IPS-15b (cell line): Measurements from ENCODE around the gene HS2ST1.

Experiments used
- H3K27me3 ChIP-seq: one replicate; pipeline ENCODE4 v1.6.1; 2013; ENCODE audit warnings: low read length; ENCODE audit not compliant: control insufficient read depth, insufficient read depth
- H3K36me3 ChIP-seq: one replicate; pipeline ENCODE4 v1.6.1; 2013; ENCODE audit warnings: low read length; ENCODE audit not compliant: control insufficient read depth, insufficient read depth
- H3K4me1 ChIP-seq: one replicate; pipeline ENCODE4 v1.6.1; 2013; ENCODE audit warnings: mild to moderate bottlenecking, low read length; ENCODE audit not compliant: control insufficient read depth, insufficient read depth
- H3K4me3 ChIP-seq: one replicate; pipeline ENCODE4 v1.5.1; 2013; ENCODE audit warnings: low read depth, low read length
- H3K9ac ChIP-seq: one replicate; pipeline ENCODE4 v1.6.1; 2013; ENCODE audit warnings: low read depth, mild to moderate bottlenecking, low read length
- H3K9me3 ChIP-seq: one replicate; pipeline ENCODE4 v1.6.1; 2013; ENCODE audit warnings: mild to moderate bottlenecking, low read length; ENCODE audit not compliant: control insufficient read depth, insufficient read depth

Gene HS2ST1

DNA sequence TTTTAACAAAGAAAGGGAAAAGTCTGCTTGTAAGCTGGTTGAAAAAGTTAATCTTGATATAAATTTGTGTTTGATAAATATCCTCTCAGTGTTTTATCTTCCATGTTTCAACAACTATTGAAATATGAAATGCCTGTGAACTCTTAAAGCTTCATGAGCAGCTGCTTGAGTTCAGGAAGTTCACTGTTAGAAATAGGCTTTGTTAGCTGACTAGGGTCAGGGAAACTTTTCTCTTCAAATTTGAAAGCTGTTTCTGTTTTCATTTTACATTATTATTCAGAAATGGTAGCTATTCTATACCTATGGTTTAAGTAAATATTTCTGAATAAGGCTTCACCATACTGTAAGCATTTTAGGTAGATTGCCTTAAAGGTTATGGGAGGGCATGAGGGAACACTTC, 191.7 kb downstream of the HS2ST1 start:
- no peaks in the 10 kb centered on the region for H3K27me3 ChIP-seq
- no peak overlapping the region for H3K4me3 ChIP-seq
- H3K9me3 ChIP-seq: no peaks in the 10 kb centered on the region
- peaks cover 4% of the 10 kb centered on the region for H3K4me1 ChIP-seq
- H3K36me3 ChIP-seq: no peaks in the 10 kb centered on the region
- no peak overlapping the region for H3K9ac ChIP-seq

DNA sequence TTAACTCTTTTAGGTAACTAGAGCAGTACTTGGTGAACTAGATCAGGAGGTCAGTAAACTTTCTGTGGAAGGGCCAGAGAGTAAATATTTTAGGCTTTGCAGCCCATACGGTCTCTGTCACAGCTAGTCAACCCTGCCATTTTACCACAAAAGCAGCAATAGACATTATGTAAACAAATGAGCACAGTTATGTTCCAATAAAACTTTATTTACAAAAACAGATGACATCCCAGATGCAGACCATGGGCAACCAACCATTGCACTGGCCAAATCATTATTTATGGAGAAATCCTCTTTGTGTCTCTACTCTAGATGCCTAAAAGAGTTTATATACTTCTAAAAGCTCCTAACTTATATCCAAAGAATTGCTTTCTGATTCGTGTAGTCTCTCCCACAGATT, 192.4 kb downstream of the HS2ST1 start:
- Histone ChIP-seq H3K9me3 (no peaks in the 10 kb centered on the region), H3K4me3 (no peak overlapping the region), H3K27me3 (no peaks in the 10 kb centered on the region), H3K36me3 (no peaks in the 10 kb centered on the region), H3K4me1 (peaks cover 4% of the 10 kb centered on the region), H3K9ac (no peak overlapping the region)

DNA sequence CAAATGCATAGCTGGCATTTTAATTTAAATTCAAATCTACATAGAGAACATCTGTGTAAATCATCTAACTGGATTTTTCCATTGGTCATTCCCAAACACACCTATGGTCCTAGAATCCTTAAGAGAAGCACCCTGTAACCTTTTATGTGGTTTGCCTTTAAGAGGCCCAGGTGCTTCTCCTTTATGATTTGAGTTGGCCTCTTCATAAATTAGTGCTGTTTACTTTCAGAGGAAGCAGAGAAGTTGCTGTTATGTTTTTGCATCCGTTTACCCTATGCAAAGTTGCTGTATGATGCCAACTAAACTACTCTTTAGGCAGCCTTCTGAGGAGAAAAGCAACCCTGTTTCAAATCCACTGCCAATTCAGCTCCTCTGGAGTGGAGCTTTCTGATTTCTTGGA, 193.8 kb downstream of the HS2ST1 start:
- Histone ChIP-seq H3K9me3 (no peaks in the 10 kb centered on the region), H3K4me3 (no peak overlapping the region), H3K9ac (no peak overlapping the region), H3K27me3 (no peaks in the 10 kb centered on the region), H3K36me3 (no peaks in the 10 kb centered on the region), H3K4me1 (peaks cover 4% of the 10 kb centered on the region)

DNA sequence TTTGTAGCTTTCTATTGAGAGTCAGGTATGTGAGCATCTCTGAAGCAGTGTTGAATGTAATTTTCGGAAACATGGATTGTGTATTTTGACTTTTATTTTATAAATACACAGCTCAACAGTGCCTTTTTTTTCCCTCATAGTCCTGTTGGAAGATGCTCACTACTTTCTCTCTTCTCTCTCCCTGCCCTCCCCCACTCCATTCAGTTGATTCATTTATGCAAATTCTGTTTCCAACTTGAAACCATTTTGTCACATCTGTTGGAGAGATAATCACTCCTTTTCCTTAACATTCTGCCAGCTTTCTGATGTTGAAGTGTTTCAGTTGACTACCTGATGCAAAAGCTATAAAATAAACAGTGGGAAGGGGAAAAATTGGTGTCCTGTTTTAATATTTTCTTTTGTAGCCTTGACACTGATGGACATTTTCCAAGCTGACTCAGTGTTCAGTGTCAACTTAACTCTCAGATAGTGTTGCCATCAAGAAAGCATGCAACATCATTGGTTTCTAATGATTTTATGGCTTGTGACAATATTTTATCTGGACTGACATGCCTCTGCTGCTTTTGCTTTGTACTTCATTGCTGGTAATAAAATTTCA, 194.5 kb downstream of the HS2ST1 start:
- Histone ChIP-seq H3K36me3 (no peaks in the 10 kb centered on the region), H3K4me1 (peaks cover 4% of the 10 kb centered on the region), H3K27me3 (no peaks in the 10 kb centered on the region), H3K4me3 (no peak overlapping the region), H3K9ac (no peak overlapping the region), H3K9me3 (no peaks in the 10 kb centered on the region)

DNA sequence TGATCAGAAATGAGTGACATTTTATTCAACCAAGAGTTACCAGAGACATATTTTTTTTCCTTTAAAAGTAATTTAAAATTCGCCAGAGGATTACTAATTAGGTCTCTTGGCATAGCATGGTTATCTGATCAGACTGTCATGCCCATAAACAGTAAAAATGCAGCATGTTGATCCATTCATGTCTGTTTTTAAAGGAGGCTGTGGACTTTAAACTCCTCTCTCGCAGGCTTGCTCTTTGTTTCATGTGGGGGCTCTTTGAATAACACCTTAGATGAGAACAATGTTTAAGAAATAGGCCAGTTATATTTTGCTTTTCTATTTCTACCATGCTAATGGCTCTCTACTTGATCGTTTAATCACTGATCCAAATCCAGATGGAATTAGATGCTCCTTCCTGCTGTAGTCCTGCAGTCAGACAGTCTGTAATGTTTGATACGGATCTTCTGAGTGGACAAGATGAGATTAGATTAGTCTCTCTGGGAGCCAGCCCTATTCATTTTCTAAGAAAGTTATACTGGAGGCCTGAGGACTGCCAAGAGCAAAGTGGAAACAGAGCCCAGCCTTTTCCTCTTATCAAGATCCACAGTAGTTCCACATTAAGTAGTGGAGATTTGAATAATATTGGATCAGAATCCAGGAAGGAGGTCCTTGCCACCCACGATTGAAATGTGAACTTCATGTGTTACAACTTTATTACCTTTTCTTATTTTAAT, 197.4 kb downstream of the HS2ST1 start:
- H3K9ac ChIP-seq: no peak overlapping the region
- peaks cover 10% of the 10 kb centered on the region for H3K4me1 ChIP-seq
- no peak overlapping the region for H3K4me3 ChIP-seq
- H3K27me3 ChIP-seq: peaks cover 18% of the 10 kb centered on the region
- H3K36me3 ChIP-seq: no peaks in the 10 kb centered on the region
- no peaks in the 10 kb centered on the region for H3K9me3 ChIP-seq

DNA sequence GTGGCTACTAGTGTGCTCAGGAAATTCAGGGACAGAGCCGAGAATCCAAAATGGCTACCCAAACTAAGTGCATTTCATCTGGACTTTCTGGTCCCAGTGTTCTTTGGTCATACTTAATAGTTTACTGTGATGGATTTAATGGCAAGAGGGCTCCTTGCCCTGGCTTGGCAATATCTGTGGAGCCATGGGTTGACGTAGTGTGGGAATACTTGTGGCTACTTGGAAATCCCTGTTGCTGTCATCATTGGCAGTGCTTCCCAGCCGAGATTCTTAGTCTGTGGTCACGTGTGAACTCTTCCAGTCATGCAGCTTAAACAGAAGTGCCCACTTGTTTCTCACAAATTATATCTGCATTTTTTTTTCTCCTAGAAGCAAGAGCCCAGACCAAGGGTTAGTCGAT, 198.9 kb downstream of the HS2ST1 start:
- no peaks in the 10 kb centered on the region for H3K36me3 ChIP-seq
- peaks cover 8% of the 10 kb centered on the region for H3K4me1 ChIP-seq
- H3K4me3 ChIP-seq: no peak overlapping the region
- no peak overlapping the region for H3K9ac ChIP-seq
- H3K27me3 ChIP-seq: peaks cover 18% of the 10 kb centered on the region
- no peaks in the 10 kb centered on the region for H3K9me3 ChIP-seq

DNA sequence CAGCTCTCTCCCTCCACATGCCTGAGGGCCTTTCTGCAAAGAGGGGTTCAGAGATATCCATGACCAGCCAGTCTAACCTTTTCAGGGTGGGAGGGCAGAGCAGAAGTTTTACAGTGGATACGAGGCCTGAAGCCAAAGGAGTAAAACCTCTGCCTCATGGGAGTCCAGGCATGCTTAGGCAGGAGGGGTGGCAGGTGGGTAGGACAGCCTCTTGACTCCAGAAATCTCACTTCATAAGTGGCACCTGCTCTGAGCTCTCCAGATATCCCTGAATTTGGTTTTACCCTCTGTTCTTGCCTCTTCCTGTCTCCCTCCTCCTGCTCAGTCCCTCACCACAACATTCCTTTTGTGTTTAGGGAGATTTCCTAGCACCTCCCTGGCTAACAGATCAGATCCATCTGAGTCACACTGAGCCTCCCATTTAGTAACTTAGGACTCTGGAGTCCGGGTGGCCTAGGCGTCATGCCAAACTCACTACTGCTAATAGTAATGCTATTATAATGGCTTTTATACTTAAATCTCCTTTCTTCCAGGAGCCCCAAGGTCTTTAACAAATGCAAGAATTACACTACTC, 201.0 kb downstream of the HS2ST1 start:
- H3K27me3 ChIP-seq: peaks cover 18% of the 10 kb centered on the region
- no peak overlapping the region for H3K4me3 ChIP-seq
- H3K36me3 ChIP-seq: no peaks in the 10 kb centered on the region
- no peaks in the 10 kb centered on the region for H3K9me3 ChIP-seq
- H3K9ac ChIP-seq: no peak overlapping the region
- H3K4me1 ChIP-seq: peaks cover 6% of the 10 kb centered on the region

DNA sequence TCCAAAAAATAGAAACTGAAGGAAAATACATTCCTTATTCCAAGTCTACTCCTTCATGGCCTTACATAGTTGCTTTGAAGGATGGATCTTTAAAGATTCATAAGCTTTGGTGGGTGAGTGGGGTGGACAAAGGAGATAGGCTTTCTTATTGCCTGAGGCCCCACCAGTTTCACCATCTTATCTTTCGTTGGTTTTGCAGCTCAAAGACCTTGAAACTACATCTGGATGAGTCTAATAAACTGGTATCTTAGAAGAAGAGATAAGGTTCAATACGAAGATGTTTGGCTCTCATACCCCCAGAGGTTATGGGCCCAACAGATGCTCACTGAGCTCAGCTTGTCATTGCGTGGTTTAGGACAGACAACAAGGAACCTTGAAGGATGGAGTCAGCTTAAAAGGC, 201.5 kb downstream of the HS2ST1 start:
- H3K9me3 ChIP-seq: no peaks in the 10 kb centered on the region
- H3K4me1 ChIP-seq: peaks cover 6% of the 10 kb centered on the region
- no peak overlapping the region for H3K4me3 ChIP-seq
- peaks cover 18% of the 10 kb centered on the region for H3K27me3 ChIP-seq
- H3K9ac ChIP-seq: no peak overlapping the region
- no peaks in the 10 kb centered on the region for H3K36me3 ChIP-seq

DNA sequence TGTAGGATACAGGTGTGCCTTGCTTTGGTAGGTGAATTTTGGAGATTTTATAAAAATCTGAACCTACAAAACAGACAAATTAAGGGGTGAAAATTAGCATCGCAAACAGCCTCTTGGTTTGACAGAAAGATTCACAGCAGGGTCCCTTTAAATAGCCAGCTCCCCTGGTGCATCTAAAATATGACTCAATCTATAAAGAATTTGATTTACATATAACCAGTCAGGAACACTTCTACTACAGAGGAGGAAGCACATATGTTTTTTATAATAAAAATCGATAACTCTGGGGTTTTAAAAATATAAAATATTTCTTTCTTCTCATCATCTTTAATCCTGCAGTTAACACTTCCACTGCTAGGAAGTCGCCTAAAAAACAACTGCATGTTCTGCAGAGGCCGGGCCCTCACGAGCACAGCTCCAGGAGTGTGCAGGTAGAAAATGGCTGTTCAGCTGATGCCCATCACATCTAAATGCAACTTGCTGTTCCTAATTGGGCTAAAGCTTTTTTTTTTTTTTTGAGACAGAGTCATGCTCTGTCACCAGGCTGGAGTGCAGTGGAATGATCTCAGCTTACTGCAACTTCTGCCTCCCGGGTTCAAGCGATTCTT, 203.4 kb downstream of the HS2ST1 start:
- no peaks in the 10 kb centered on the region for H3K36me3 ChIP-seq
- H3K4me3 ChIP-seq: no peak overlapping the region
- H3K4me1 ChIP-seq: peaks cover 6% of the 10 kb centered on the region
- H3K9me3 ChIP-seq: no peaks in the 10 kb centered on the region
- no peak overlapping the region for H3K9ac ChIP-seq
- H3K27me3 ChIP-seq: peaks cover 18% of the 10 kb centered on the region

DNA sequence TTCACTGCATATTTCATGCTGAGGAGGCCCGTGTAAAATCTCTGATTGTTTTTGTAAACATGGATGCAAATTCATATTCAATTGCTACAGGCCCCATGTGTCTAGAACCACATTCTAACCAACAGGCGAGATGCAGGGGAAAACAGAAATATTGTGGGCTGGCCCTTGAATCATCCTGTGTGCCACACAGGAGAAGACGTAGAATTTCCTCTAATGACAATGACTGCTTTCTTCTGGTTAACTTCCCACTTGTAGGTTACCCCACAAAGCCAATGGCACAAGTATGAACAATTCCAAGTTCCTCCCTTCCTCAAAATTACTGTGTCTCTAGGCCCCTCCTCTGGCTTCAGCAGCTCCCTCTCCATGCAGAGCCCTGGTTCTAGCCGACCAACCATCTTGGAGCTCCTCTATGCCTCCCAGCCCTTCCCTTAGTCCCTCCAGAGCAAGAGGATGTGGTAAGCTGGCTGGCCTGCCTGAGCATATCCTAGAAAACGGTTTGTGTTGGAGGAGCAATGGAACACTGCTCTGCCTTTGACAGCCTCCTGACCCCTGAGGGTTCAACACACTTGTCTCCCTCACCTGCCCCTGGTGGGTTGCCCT, 205.2 kb downstream of the HS2ST1 start:
- Histone ChIP-seq H3K4me3 (no peak overlapping the region), H3K4me1 (peaks cover 6% of the 10 kb centered on the region), H3K9ac (no peak overlapping the region), H3K36me3 (no peaks in the 10 kb centered on the region), H3K27me3 (peaks cover 17% of the 10 kb centered on the region), H3K9me3 (no peaks in the 10 kb centered on the region)

DNA sequence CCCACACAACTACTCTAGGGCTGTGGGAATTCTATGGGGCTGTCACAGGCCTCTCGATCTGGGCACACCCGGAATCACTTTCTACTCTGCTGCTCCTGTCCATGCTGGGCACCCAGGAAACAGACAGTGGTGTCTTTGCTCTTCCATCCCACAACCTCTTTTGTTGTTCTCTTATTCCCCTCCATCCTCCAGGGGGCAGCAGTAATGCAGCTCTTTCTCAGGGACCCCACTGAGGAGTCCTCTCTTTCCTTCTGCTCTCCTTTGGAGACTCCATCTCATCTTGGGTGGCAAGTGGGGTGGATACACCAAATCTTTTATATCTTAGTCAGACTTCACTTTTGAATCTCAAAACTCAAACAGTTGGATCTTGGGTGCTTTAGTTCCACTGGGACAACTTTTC, 206.3 kb downstream of the HS2ST1 start:
- no peak overlapping the region for H3K9ac ChIP-seq
- peaks cover 7% of the 10 kb centered on the region for H3K27me3 ChIP-seq
- no peaks in the 10 kb centered on the region for H3K36me3 ChIP-seq
- no peaks in the 10 kb centered on the region for H3K9me3 ChIP-seq
- H3K4me3 ChIP-seq: no peak overlapping the region
- peaks cover 6% of the 10 kb centered on the region for H3K4me1 ChIP-seq
